Cardiac fibroblast (primary cell): ENCODE results near the gene IPO9.

Source experiments
- DNase-seq, 2 donors: peaks; one replicate each; pipeline versions ENCODE4 v3.0.0 to v3.0.0-alpha.2; 2010; ENCODE audit warnings: low read depth in 2 of 2
- H3K4me3 ChIP-seq, 2 donors: replicated peaks in 1 of 2; 1 replicate in 1 of 2; 2 replicates in 1 of 2; pipeline ENCODE4 v1.5.1; 2011; ENCODE audit warnings: low read depth in 2 of 2, low read length in 2 of 2, mild to moderate bottlenecking in 2 of 2, moderate library complexity in 1 of 2
- TF ChIP-seq, protein P1 (sequence below): IDR thresholded peaks from one replicate; pipeline ENCODE4 v1.5.1; 2011; ENCODE audit warnings: low read depth, mild to moderate bottlenecking, low read length, inconsistent platforms

IPO9 gene

GRCh38 chr1:201918343-201918742 is 89.4 kb downstream of the IPO9 start:
- no peak overlapping the region for H3K4me3 ChIP-seq
- TF ChIP-seq, protein P1, sequence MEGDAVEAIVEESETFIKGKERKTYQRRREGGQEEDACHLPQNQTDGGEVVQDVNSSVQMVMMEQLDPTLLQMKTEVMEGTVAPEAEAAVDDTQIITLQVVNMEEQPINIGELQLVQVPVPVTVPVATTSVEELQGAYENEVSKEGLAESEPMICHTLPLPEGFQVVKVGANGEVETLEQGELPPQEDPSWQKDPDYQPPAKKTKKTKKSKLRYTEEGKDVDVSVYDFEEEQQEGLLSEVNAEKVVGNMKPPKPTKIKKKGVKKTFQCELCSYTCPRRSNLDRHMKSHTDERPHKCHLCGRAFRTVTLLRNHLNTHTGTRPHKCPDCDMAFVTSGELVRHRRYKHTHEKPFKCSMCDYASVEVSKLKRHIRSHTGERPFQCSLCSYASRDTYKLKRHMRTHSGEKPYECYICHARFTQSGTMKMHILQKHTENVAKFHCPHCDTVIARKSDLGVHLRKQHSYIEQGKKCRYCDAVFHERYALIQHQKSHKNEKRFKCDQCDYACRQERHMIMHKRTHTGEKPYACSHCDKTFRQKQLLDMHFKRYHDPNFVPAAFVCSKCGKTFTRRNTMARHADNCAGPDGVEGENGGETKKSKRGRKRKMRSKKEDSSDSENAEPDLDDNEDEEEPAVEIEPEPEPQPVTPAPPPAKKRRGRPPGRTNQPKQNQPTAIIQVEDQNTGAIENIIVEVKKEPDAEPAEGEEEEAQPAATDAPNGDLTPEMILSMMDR: no peak
- DNase-seq: no peak

- H3K4me3 ChIP-seq: no peak overlapping the region
- TF ChIP-seq, protein P1: no peak
- DNase-seq: peak in 1 of 2 donors; percentile 29
Observed at GRCh38 chr1:201921952-201922558, 93.1 kb downstream of the IPO9 start.

DNA sequence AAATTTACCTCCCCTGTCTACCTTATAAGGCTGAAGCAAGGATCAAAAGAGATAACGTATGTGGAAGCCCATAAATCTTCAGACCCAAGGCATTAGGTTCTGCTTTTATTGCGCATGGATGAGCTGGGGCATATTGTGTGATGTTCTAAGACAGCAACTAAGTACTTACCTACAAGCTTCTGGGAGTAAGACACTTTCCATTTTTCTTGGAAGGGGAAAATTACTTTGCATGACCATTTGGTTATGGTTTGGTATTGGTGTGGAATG is 96.3 kb downstream of the IPO9 start:
- TF ChIP-seq, protein P1: no peak
- no peak overlapping the region for H3K4me3 ChIP-seq
- DNase-seq: no peak

- DNase-seq: peak in 1 of 2 donors; percentile 39
- no peak overlapping the region for H3K4me3 ChIP-seq
- TF ChIP-seq, protein P1: no peak
Observed at GRCh38 chr1:201925981-201926645, 97.2 kb downstream of the IPO9 start.

- TF ChIP-seq, protein P1: no peak
- H3K4me3 ChIP-seq: no peak overlapping the region
- DNase-seq: no peak
Observed at GRCh38 chr1:201928266-201928665, 99.3 kb downstream of the IPO9 start.

GRCh38 chr1:201930137-201930536 is 101.2 kb downstream of the IPO9 start:
- DNase-seq: no peak
- TF ChIP-seq, protein P1: no peak
- no peak overlapping the region for H3K4me3 ChIP-seq

DNA sequence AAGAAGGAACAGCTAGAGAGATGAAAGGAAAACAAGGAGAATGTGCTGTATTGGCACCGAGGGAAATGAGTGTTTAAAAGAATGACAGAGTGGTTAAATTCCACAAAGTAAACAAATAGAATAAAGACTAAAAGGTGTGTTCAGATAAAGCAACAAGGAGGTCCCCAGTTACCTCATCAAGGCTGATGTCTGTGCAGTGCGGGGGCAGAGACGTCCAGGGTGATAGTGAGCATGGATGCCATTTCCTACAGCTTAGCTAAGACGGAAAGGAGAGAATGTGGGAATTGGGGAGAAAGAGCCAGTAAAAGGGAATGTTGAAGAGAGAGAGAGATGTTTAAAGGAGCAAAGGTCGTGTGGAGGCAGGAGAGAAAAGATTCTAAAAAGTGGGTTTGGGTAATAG is 101.8 kb downstream of the IPO9 start:
- no peak overlapping the region for H3K4me3 ChIP-seq
- TF ChIP-seq, protein P1: no peak
- DNase-seq: no peak
